NCI-H1105 treated with DMSO at 0.1 percent for 48 hours (cell line): ENCODE measurements around the gene BBOF1.

Experiments
- DNase-seq: peaks from one replicate; lab custom pipeline; 2025; lab: John Stamatoyannopoulos, UW

BBOF1 gene

GRCh38 chr14:74089251-74090020, 70.3 kb downstream of the BBOF1 start:
- no peak for DNase-seq

DNA sequence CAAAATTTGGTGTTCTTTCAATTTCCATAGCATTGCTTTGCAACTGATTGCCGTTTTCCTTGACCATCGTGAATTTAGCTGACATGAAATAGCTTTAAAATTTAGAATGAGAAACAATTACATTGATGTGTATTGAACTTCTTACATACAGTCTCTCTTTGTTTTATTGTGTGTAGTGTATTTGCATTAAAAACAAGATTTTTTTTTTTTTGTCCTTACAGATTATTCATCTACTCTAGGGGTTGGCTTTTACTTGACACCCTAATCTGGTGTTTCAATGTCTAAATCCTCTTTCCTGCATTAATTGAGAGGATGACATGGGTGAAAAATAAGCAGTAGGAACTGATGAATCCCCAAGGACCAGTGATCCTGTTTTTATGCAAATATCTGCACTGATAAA, 86.2 kb downstream of the BBOF1 start:
- DNase-seq = no peak

DNA sequence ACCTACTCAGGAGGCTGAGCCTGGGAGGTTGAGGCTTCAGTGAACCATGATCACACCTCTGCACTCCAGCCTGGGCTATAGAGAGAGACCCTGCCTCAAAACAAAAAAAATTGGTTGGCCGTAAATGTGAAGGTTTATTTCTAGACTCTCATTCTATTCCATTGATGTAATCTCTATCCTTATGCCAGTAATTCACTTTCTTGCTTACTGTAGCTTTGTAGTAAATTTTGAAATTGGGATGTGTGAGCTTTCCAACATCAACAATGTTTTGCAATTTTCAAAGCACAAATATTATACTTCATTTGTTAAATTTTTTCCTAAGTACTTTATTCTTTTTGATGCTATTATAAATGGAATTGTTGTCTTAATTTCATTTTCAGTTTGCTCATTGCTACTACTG, 90.2 kb downstream of the BBOF1 start:
- DNase-seq = no peak

GRCh38 chr14:74111395-74112216, 92.5 kb downstream of the BBOF1 start:
- DNase-seq = peak; percentile 76
